Upper lobe of right lung (tissue), 1 donor: Measurements from ENCODE around the gene SCN3A. TPM values are rescaled to one million over a fixed set of nuclear protein-coding genes. Genes with fewer than 3 reads are reported as not detected.

Experiments
- ATAC-seq: fragments of 200-7000 bp; cut with Tn5 transposase; one replicate; pipeline ENCODE4 v1.9.1; 2020; ENCODE audit warnings: mild to moderate bottlenecking, moderate library complexity
- DNase-seq: peaks from one replicate; pipeline ENCODE4 v3.0.0-alpha.2; 2020
- H3K27ac ChIP-seq: fragments of 200-600 bp; one replicate; pipeline ENCODE4 v1.8.0; 2022
- H3K27me3 ChIP-seq: fragments of 200-600 bp; one replicate; pipeline ENCODE4 v1.8.0; 2022; ENCODE audit warnings: mild to moderate bottlenecking
- H3K36me3 ChIP-seq: fragments of 200-600 bp; one replicate; pipeline ENCODE4 v1.8.0; 2022
- H3K4me1 ChIP-seq: fragments of 200-600 bp; one replicate; pipeline ENCODE4 v1.8.0; 2022
- H3K4me3 ChIP-seq: fragments of 200-600 bp; one replicate; pipeline ENCODE4 v1.8.0; 2022; ENCODE audit warnings: mild to moderate bottlenecking
- H3K9me3 ChIP-seq: fragments of 200-600 bp; one replicate; pipeline ENCODE4 v1.8.0; 2022
- CTCF ChIP-seq: fragments of 200-600 bp; IDR thresholded peaks from one replicate; pipeline ENCODE4 v1.8.0; 2022; ENCODE audit warnings: antibody characterized with exemption
- intact Hi-C: fragments of 100-400 bp; cut with DNase I; formaldehyde crosslinking; loops from one replicate; pipeline ENCODE4 v1.11.0; 2022
- total RNA-seq: library from RNA; stranded (reverse); fragmentation: NEBNext Ultra II Directional; extraction: Animal tissue kit (Norgen Biotek cat#: 25700); gene quantifications from one replicate; pipeline ENCODE4 v1.2.1, GENCODE V29; 2021
- donor health status: DM: no; HTN: yes; CAD: no; lungs with severe emphysema.

Gene SCN3A
- total RNA-seq, 1 donor from 2014 or later, result 2.1 TPM

GRCh38 chr2:165240916-165241315, 37.1 kb upstream of the SCN3A start:
- Histone ChIP-seq H3K4me3 (no peak overlapping the region), H3K4me1 (no peaks in the 10 kb centered on the region), H3K9me3 (no peaks in the 10 kb centered on the region), H3K36me3 (no peaks in the 10 kb centered on the region), H3K27ac (no peak overlapping the region), H3K27me3 (no peaks in the 10 kb centered on the region)
- ATAC-seq (no peak), DNase-seq (no peak)
- TF ChIP-seq CTCF, result no peak
- intact Hi-C loops, result no loop called here

GRCh38 chr2:165239856-165240515, 36.1 kb upstream of the SCN3A start:
- Histone ChIP-seq H3K4me3 (no peak overlapping the region), H3K4me1 (no peaks in the 10 kb centered on the region), H3K36me3 (no peaks in the 10 kb centered on the region), H3K9me3 (no peaks in the 10 kb centered on the region), H3K27ac (no peak overlapping the region), H3K27me3 (no peaks in the 10 kb centered on the region)
- DNase-seq (no peak), ATAC-seq (no peak)
- intact Hi-C loops, result no loop called here
- TF ChIP-seq CTCF, result no peak

- ATAC-seq, result peak; percentile 73
- DNase-seq, result no peak
- no peaks in the 10 kb centered on the region for H3K27me3 ChIP-seq
- peak; percentile 69 for TF ChIP-seq CTCF
- no peaks in the 10 kb centered on the region for H3K4me1 ChIP-seq
- no peaks in the 10 kb centered on the region for H3K9me3 ChIP-seq
- no peak within 1 kb of the TSS for H3K27ac ChIP-seq
- H3K4me3 ChIP-seq, result no peak within 1 kb of the TSS
- intact Hi-C loops, result no loop called here
- H3K36me3 ChIP-seq, result no peaks in the 10 kb centered on the region
Observed at GRCh38 chr2:165239230-165239629, 35.4 kb upstream of the SCN3A start, which contains the start of gene SCN2A. Gene SCN2A (plus strand): TSS chr2:165239414. CDS start chr2:165295824, 56,410 bp downstream.

- Histone ChIP-seq H3K27ac (no peak overlapping the region), H3K9me3 (no peaks in the 10 kb centered on the region), H3K4me1 (no peaks in the 10 kb centered on the region), H3K27me3 (no peaks in the 10 kb centered on the region), H3K36me3 (no peaks in the 10 kb centered on the region), H3K4me3 (no peak overlapping the region)
- intact Hi-C loops, result no loop called here
- TF ChIP-seq CTCF, result no peak
- ATAC-seq, result no peak
- DNase-seq, result no peak
Observed at GRCh38 chr2:165238295-165238694, 34.4 kb upstream of the SCN3A start.

- intact Hi-C loops, result no loop called here
Observed at GRCh38 chr2:165237056-165237455, 33.2 kb upstream of the SCN3A start.

More at GRCh38 chr2:165237056-165237455, 33.2 kb upstream of the SCN3A start:
- TF ChIP-seq CTCF, result no peak
- H3K4me3 ChIP-seq, result no peak overlapping the region
- H3K27ac ChIP-seq, result no peak overlapping the region
- no peaks in the 10 kb centered on the region for H3K36me3 ChIP-seq
- ATAC-seq, result no peak
- no peaks in the 10 kb centered on the region for H3K27me3 ChIP-seq
- no peaks in the 10 kb centered on the region for H3K4me1 ChIP-seq
- no peak for DNase-seq
- no peaks in the 10 kb centered on the region for H3K9me3 ChIP-seq
